ENCODE results near the gene HIBADH.

DNA sequence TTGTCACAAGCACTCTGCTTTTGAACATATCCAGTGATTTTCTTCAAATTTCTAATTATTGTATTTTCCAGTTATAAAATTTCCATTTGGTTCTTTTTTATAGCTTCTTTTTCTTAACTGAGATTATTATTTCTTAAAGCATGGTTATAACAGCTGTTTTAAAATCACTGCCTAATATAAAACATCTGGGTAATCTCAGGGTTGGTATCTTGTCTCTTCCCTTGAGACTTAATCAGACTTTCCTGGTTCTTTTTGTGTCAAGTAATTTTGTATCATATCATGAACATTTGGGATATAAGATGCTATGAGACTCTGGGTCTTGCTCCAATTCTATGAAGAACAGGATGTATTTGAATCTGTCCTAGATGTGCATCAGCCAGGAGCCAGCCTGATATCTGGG lies 93.6 kb downstream of the HIBADH start:
- TF ChIP-seq, protein P1, sequence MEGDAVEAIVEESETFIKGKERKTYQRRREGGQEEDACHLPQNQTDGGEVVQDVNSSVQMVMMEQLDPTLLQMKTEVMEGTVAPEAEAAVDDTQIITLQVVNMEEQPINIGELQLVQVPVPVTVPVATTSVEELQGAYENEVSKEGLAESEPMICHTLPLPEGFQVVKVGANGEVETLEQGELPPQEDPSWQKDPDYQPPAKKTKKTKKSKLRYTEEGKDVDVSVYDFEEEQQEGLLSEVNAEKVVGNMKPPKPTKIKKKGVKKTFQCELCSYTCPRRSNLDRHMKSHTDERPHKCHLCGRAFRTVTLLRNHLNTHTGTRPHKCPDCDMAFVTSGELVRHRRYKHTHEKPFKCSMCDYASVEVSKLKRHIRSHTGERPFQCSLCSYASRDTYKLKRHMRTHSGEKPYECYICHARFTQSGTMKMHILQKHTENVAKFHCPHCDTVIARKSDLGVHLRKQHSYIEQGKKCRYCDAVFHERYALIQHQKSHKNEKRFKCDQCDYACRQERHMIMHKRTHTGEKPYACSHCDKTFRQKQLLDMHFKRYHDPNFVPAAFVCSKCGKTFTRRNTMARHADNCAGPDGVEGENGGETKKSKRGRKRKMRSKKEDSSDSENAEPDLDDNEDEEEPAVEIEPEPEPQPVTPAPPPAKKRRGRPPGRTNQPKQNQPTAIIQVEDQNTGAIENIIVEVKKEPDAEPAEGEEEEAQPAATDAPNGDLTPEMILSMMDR (IDR thresholded peaks at IDR 0.05), result no peak
- no peak for TF ChIP-seq POLR2A (IDR thresholded peaks at IDR 0.05)

Data from testis (tissue), 2 donors.